Stimulated activated naive B cell treated with anti-CD40 and anti-IgM and Interleukin-4, amounts not matched to agents 10 μg/mL and 1 μg/mL and 100 μg/mL, for 72 hours (primary cell): ENCODE data around the gene ADM2.

Experiments used
- ATAC-seq, 2 donors: fragments of 150-1000 bp; cut with Tn5 transposase; replicated peaks; 2 replicates each; pipeline ENCODE4 v1.10.0; 2021; ENCODE audit warnings: moderate library complexity in 1 of 2
- DNase-seq: peaks from one replicate; pipeline ENCODE4 v3.0.0; 2021
- H3K27ac Mint-ChIP-seq: one replicate; pipeline ENCODE4 v1.8.0; 2022; ENCODE audit warnings: mild to moderate bottlenecking, mixed read lengths
- H3K27me3 Mint-ChIP-seq, 2 donors: one replicate each; pipeline ENCODE4 v1.8.0; 2022; ENCODE audit warnings: mixed read lengths in 2 of 2
- H3K36me3 Mint-ChIP-seq, 2 donors: one replicate each; pipeline ENCODE4 v1.8.0; 2022; ENCODE audit warnings: mixed read lengths in 2 of 2, mild to moderate bottlenecking in 1 of 2
- H3K4me1 Mint-ChIP-seq, 2 donors: one replicate each; pipeline ENCODE4 v1.8.0; 2022; ENCODE audit warnings: mixed read lengths in 2 of 2, mild to moderate bottlenecking in 1 of 2
- H3K4me3 Mint-ChIP-seq, 2 donors: one replicate each; pipeline ENCODE4 v1.8.0; 2022; ENCODE audit warnings: mild to moderate bottlenecking in 2 of 2, mixed read lengths in 2 of 2, moderate library complexity in 1 of 2
- H3K9me3 Mint-ChIP-seq, 2 donors: one replicate each; pipeline ENCODE4 v1.8.0; 2022; ENCODE audit warnings: mixed read lengths in 2 of 2, mild to moderate bottlenecking in 1 of 2

The ADM2 gene

GRCh38 chr22:50523458-50523805 lies 42.1 kb downstream of the ADM2 start:
- no peak for DNase-seq
- Mint-ChIP-seq H3K4me1 (peaks cover 30 to 56% of the 10 kb centered on the region in 2 donors), H3K27ac (peak overlapping the region; percentile 96), H3K4me3 (peak overlapping the region; percentile 14 to 93), H3K27me3 (no peaks in the 10 kb centered on the region), H3K36me3 (peaks cover 59 to 60% of the 10 kb centered on the region in 2 donors), H3K9me3 (no peaks in the 10 kb centered on the region)
- ATAC-seq: no peak

GRCh38 chr22:50523806-50524675 lies 42.7 kb downstream of the ADM2 start:
- H3K9me3 Mint-ChIP-seq: no peaks in the 10 kb centered on the region
- peak overlapping the region; percentile 96 for H3K27ac Mint-ChIP-seq
- H3K36me3 Mint-ChIP-seq: peaks cover 59 to 61% of the 10 kb centered on the region in 2 donors
- H3K4me1 Mint-ChIP-seq: peaks cover 36 to 62% of the 10 kb centered on the region in 2 donors
- no peak for DNase-seq
- no peak for ATAC-seq
- H3K27me3 Mint-ChIP-seq: no peaks in the 10 kb centered on the region
- H3K4me3 Mint-ChIP-seq: peak overlapping the region; percentile 92 to 93

GRCh38 chr22:50524676-50525103 lies 43.3 kb downstream of the ADM2 start:
- H3K27ac Mint-ChIP-seq: peak overlapping the region; percentile 96
- H3K4me1 Mint-ChIP-seq: peaks cover 38 to 66% of the 10 kb centered on the region in 2 donors
- no peaks in the 10 kb centered on the region for H3K9me3 Mint-ChIP-seq
- H3K4me3 Mint-ChIP-seq: peak overlapping the region; percentile 92 to 93
- DNase-seq (no peak), ATAC-seq (no peak)
- H3K27me3 Mint-ChIP-seq: no peaks in the 10 kb centered on the region
- H3K36me3 Mint-ChIP-seq: peaks cover 56 to 57% of the 10 kb centered on the region in 2 donors

- H3K4me1 Mint-ChIP-seq: peaks cover 38 to 66% of the 10 kb centered on the region in 2 donors
- peak within 1 kb of the TSS; percentile 96 for H3K27ac Mint-ChIP-seq
- peak; percentile 57 for ATAC-seq
- DNase-seq: peak; percentile 96
- peak within 1 kb of the TSS; percentile 92 to 93 for H3K4me3 Mint-ChIP-seq
- no peaks in the 10 kb centered on the region for H3K27me3 Mint-ChIP-seq
- peaks cover 52 to 54% of the 10 kb centered on the region in 2 donors for H3K36me3 Mint-ChIP-seq
- no peaks in the 10 kb centered on the region for H3K9me3 Mint-ChIP-seq
These were observed 43.9 kb downstream of the ADM2 start, which contains the start of gene SCO2 for GRCh38 chr22:50525104-50525857. Gene SCO2 (minus strand): TSS chr22:50525598. CDS start chr22:50524411, 1,187 bp downstream.

- Mint-ChIP-seq H3K4me1 (peaks cover 38 to 66% of the 10 kb centered on the region in 2 donors), H3K36me3 (peaks cover 49 to 53% of the 10 kb centered on the region in 2 donors), H3K27me3 (no peaks in the 10 kb centered on the region), H3K27ac (peak overlapping the region; percentile 96), H3K9me3 (no peaks in the 10 kb centered on the region), H3K4me3 (peak overlapping the region; percentile 92 to 93)
- DNase-seq (no peak), ATAC-seq (no peak)
These were observed 44.4 kb downstream of the ADM2 start for GRCh38 chr22:50525858-50526107.

GRCh38 chr22:50526108-50526833 lies 44.9 kb downstream of the ADM2 start:
- Mint-ChIP-seq H3K4me1 (peaks cover 40 to 70% of the 10 kb centered on the region in 2 donors), H3K27me3 (no peaks in the 10 kb centered on the region), H3K27ac (peak overlapping the region; percentile 94), H3K36me3 (peaks cover 49 to 50% of the 10 kb centered on the region in 2 donors), H3K4me3 (peak overlapping the region; percentile 92 to 93), H3K9me3 (no peaks in the 10 kb centered on the region)
- peak; percentile 28 to 37 for ATAC-seq
- DNase-seq: peak; percentile 86

- DNase-seq (peak; percentile 70), ATAC-seq (peak; percentile 22 to 23)
- peaks cover 40 to 70% of the 10 kb centered on the region in 2 donors for H3K4me1 Mint-ChIP-seq
- H3K36me3 Mint-ChIP-seq: peaks cover 46 to 47% of the 10 kb centered on the region in 2 donors
- peak overlapping the region; percentile 94 for H3K27ac Mint-ChIP-seq
- no peaks in the 10 kb centered on the region for H3K27me3 Mint-ChIP-seq
- H3K4me3 Mint-ChIP-seq: peak overlapping the region; percentile 87 to 93
- H3K9me3 Mint-ChIP-seq: no peaks in the 10 kb centered on the region
These were observed 45.8 kb downstream of the ADM2 start for GRCh38 chr22:50526834-50527801.

GRCh38 chr22:50527921-50528681 lies 46.8 kb downstream of the ADM2 start:
- no peaks in the 10 kb centered on the region for H3K9me3 Mint-ChIP-seq

GRCh38 chr22:50528682-50529415 lies 47.5 kb downstream of the ADM2 start:
- H3K4me3 Mint-ChIP-seq: peak overlapping the region; percentile 87 to 93
- no peak for ATAC-seq
- peaks cover 49 to 68% of the 10 kb centered on the region in 2 donors for H3K4me1 Mint-ChIP-seq

More at GRCh38 chr22:50527921-50528681, 46.8 kb downstream of the ADM2 start:
- no peaks in the 10 kb centered on the region for H3K27me3 Mint-ChIP-seq
- H3K4me1 Mint-ChIP-seq: peaks cover 44 to 72% of the 10 kb centered on the region in 2 donors
- peaks cover 42 to 44% of the 10 kb centered on the region in 2 donors for H3K36me3 Mint-ChIP-seq
- H3K4me3 Mint-ChIP-seq: peak overlapping the region; percentile 87 to 93
- ATAC-seq (no peak), DNase-seq (no peak)
- H3K27ac Mint-ChIP-seq: peak overlapping the region; percentile 94

GRCh38 chr22:50529416-50529896 lies 48.1 kb downstream of the ADM2 start:
- DNase-seq (no peak), ATAC-seq (no peak)
- Mint-ChIP-seq H3K9me3 (no peaks in the 10 kb centered on the region), H3K27ac (peak overlapping the region; percentile 94), H3K4me1 (peaks cover 48 to 68% of the 10 kb centered on the region in 2 donors), H3K4me3 (peak overlapping the region; percentile 87 to 93), H3K27me3 (no peaks in the 10 kb centered on the region), H3K36me3 (peaks cover 35 to 39% of the 10 kb centered on the region in 2 donors)

More at GRCh38 chr22:50528682-50529415, 47.5 kb downstream of the ADM2 start:
- Mint-ChIP-seq H3K27me3 (no peaks in the 10 kb centered on the region), H3K27ac (peak overlapping the region; percentile 94), H3K36me3 (peaks cover 39 to 43% of the 10 kb centered on the region in 2 donors), H3K9me3 (no peaks in the 10 kb centered on the region)
- no peak for DNase-seq

- H3K4me1 Mint-ChIP-seq: peaks cover 45 to 67% of the 10 kb centered on the region in 2 donors
- H3K9me3 Mint-ChIP-seq: no peaks in the 10 kb centered on the region
- peak; percentile 33 to 35 for ATAC-seq
- peak within 1 kb of the TSS; percentile 93 to 99 for H3K4me3 Mint-ChIP-seq
- H3K36me3 Mint-ChIP-seq: peaks cover 29 to 33% of the 10 kb centered on the region in 2 donors
- H3K27me3 Mint-ChIP-seq: no peaks in the 10 kb centered on the region
- H3K27ac Mint-ChIP-seq: peak within 1 kb of the TSS; percentile 100
- peak; percentile 80 for DNase-seq
These were observed 48.7 kb downstream of the ADM2 start, which contains the start of gene TYMP for GRCh38 chr22:50529897-50530579. Gene TYMP (minus strand): TSS chr22:50530012. CDS start chr22:50529709, 303 bp downstream.
